Ovary (tissue), 9 donors: ENCODE data around the gene CSNK2B. TPM values are rescaled to one million over a fixed set of nuclear protein-coding genes. Genes with fewer than 3 reads are reported as not detected.
A peak's percentile ranks its signal among the peaks of the same experiment; 100 is the strongest.

Source experiments
- DNase-seq, 5 donors: peaks; one replicate each; pipeline ENCODE4 v3.0.0-alpha.2; 2019 to 2020
- H3K27ac ChIP-seq, 2 donors: fragments of 200-600 bp; one replicate each; pipeline versions ENCODE4 v1.5.1 to v1.8.0; 2019 to 2022
- H3K27me3 ChIP-seq: fragments of 200-600 bp; one replicate; pipeline ENCODE4 v1.8.0; 2022
- H3K36me3 ChIP-seq: fragments of 200-600 bp; sonication (generic); one replicate; pipeline ENCODE4 v1.5.1; 2019
- H3K4me1 ChIP-seq: one replicate; pipeline ENCODE4 v1.8.1; 2013; ENCODE audit warnings: mild to moderate bottlenecking, moderate library complexity; ENCODE audit not compliant: insufficient read depth
- H3K4me3 ChIP-seq: fragments of 200-600 bp; sonication (generic); one replicate; pipeline ENCODE4 v1.5.1; 2017
- H3K9me3 ChIP-seq, 2 donors: fragments of 200-600 bp in 1 of 2; sonication (generic) in 1 of 2; one replicate each; pipeline versions ENCODE4 v1.5.1 to v1.8.1; 2013 to 2019; ENCODE audit warnings: mild to moderate bottlenecking in 1 of 2, moderate library complexity in 1 of 2
- EP300 ChIP-seq: sonication (generic); formaldehyde crosslinking; IDR thresholded peaks from one replicate; pipeline ENCODE4 v1.6.1; 2017; ENCODE audit warnings: antibody characterized with exemption
- POLR2A ChIP-seq: fragments of 450-650 bp; IDR thresholded peaks from one replicate; pipeline ENCODE4 v1.6.1; 2017; ENCODE audit warnings: antibody characterized with exemption, mild to moderate bottlenecking, moderate library complexity
- WGBS, 3 donors: extraction: QIAGEN DNeasy Blood & Tissue Kit in 1 of 3; methylation state at CpG; one replicate each; pipeline versions ENCODE4 v1.1.5 to v1.1.7; 2013 to 2017; 5-methylcytosine and 5-hydroxymethylcytosine counted together
- intact Hi-C, 4 donors: fragments of 100-400 bp; cut with DNase I; formaldehyde crosslinking; loops; one replicate each; pipeline versions ENCODE4 v1.11.0 to v1.15.1; 2022 to 2023
- polyA plus RNA-seq, 2 donors: library from polyadenylated mRNA; stranded (reverse); fragments of 200-250 nt in 1 of 2; fragments of 350-450 nt in 1 of 2; fragmentation: Illumina TruSeq in 1 of 2; extraction: RNeasy Lipid Tissue Mini Kit (QIAGEN cat#74804) in 1 of 2; gene quantifications; one replicate each; pipeline ENCODE4 v1.2.3, GENCODE V29; 2013 to 2014
- total RNA-seq, 7 donors: library from RNA; depleted of rRNA in 2 of 7; stranded (reverse); fragments of >200 nt in 2 of 7; fragmentation: NEBNext Ultra II Directional in 3 of 7; extraction: Animal tissue kit (Norgen Biotek cat#: 25700) in 3 of 7; gene quantifications; one replicate each; pipeline versions ENCODE4 v1.1.0 to v1.2.4, GENCODE V29; 2016 to 2023
- TF ChIP-seq, protein P1 (sequence below), 3 donors: fragments of 450-650 bp in 2 of 3; fragments of 200-600 bp in 1 of 3; IDR thresholded peaks; one replicate each; pipeline versions ENCODE4 v1.5.1 to v1.8.0; 2016 to 2022; ENCODE audit warnings: antibody characterized with exemption in 3 of 3, mild to moderate bottlenecking in 1 of 3
- donor health status: DM: no; HTN: no; CAD: no; lungs with moderate emphysema.
- donor health status: DM: no; HTN: no; CAD: no.
- donor health status: Bipolar disorder and iron deficiency.
- donor health status: DM: yes; HTN: yes; CAD: no.
- donor health status: DM: no; HTN: no; CAD: no.
- donor health status: DM: yes; HTN: yes; CAD: no.

Gene CSNK2B
- total and polyA plus RNA-seq, 9 donors: 120 to 258 (median 144) TPM

DNA sequence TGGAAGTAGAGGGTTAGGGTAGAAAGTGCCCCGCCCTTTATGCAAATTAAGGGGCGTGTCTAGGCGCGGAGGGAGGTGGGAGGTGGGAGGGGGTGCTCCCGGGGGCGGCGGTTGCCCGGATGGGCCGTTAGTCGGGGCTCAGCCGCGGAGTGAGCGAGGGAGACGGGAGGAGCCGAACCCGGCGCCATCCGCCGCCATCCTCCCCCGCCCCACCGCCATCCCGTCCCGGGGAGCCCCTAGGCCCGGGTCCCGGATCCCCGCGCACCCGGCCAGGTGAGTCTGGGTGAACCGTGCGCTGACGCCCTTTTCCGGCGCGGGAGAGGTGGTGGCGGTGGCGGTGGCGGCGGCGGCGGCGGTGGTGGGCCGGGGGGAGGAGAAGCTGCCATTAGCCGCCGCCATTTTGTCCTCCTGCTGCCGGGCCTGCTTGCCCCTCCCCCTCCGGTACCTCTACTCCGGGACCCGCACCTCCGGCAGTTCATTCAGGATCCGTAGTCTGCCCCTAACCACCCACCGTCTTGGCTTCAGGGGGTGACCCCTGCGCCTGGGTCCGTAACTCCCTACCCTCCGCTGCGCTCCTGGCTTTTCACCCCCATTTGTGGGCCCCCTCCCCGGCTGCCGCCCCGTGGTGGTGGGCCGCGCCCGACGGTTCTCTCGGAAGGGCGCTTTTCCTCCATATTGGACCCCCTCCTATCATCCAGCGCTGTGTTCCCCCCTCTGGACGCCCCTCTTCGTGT is 45.1 kb upstream of the CSNK2B start, which contains the start of gene PRRC2A:
Gene PRRC2A, plus strand, starts transcription at position 130 of the 734 bp plus-strand sequence. CDS start 2,075 bp downstream, outside the sequence.
- Histone ChIP-seq H3K4me3 (peak within 1 kb of the TSS; percentile 82), H3K27me3 (no peaks in the 10 kb centered on the region), H3K27ac (peak within 1 kb of the TSS; percentile 96 to 98), H3K9me3 (no peaks in the 10 kb centered on the region), H3K4me1 (peaks cover 1% of the 10 kb centered on the region), H3K36me3 (no peaks in the 10 kb centered on the region)
- DNase-seq: peak in 4 of 5 donors; percentile 83 to 96 (median 96)
- TF ChIP-seq EP300 (no peak), POLR2A (peak; percentile 65)
- TF ChIP-seq, protein P1, sequence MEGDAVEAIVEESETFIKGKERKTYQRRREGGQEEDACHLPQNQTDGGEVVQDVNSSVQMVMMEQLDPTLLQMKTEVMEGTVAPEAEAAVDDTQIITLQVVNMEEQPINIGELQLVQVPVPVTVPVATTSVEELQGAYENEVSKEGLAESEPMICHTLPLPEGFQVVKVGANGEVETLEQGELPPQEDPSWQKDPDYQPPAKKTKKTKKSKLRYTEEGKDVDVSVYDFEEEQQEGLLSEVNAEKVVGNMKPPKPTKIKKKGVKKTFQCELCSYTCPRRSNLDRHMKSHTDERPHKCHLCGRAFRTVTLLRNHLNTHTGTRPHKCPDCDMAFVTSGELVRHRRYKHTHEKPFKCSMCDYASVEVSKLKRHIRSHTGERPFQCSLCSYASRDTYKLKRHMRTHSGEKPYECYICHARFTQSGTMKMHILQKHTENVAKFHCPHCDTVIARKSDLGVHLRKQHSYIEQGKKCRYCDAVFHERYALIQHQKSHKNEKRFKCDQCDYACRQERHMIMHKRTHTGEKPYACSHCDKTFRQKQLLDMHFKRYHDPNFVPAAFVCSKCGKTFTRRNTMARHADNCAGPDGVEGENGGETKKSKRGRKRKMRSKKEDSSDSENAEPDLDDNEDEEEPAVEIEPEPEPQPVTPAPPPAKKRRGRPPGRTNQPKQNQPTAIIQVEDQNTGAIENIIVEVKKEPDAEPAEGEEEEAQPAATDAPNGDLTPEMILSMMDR (IDR thresholded peaks at IDR 0.05): no peak
- WGBS, 3 donors: 1% methylated on average over 26 to 67 of the region's 67 CpGs
- intact Hi-C loops: loop anchor here in 2 of 4 donors (2.0 to 5.0 kb wide), 2 partner anchors 32 to 1653 kb away; partner anchors contain the start of gene BAG6 (in 1 of the 2)

DNA sequence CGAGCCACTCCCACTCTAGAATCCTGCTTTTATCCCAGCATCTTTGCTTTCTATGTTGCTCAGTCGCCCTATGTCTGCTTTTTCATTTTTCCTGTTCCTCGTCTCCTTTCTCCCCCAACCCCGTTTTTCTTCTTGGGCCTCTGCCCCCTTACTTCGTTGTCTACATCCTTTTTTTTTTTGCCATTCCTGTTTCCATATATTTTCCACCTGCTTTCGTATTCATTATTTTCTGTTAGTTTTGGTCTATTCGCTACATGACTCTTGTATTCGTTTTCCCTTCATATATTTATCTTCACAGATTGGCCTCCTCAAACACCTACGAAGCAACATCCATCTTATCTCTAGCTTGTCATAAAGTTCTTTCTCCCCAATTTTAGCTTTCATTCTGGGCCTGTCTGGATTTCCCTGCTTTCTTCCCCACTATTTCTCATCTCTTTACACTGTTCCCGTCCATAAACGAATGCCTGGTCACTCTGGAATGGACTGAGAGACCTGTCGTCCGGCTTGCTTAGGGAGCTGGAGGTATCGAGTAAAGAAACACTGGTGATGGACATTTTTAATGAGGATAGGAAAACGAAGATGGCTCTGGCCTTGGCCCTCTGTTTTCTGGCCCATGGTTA is 44.5 kb upstream of the CSNK2B start:
- Histone ChIP-seq H3K4me1 (peaks cover 1% of the 10 kb centered on the region), H3K27me3 (no peaks in the 10 kb centered on the region), H3K4me3 (peak overlapping the region; percentile 82), H3K36me3 (no peaks in the 10 kb centered on the region), H3K27ac (peak overlapping the region; percentile 96 to 98), H3K9me3 (no peaks in the 10 kb centered on the region)
- intact Hi-C loops: loop anchor here in 2 of 4 donors (2.0 to 5.0 kb wide), 2 partner anchors 31 to 1654 kb away; partner anchors contain the start of gene BAG6 (in 1 of the 2)
- 2 to 4% (median 2%) methylated on average over 15 of the region's 15 CpGs for WGBS, 3 donors
- TF ChIP-seq, protein P1 (IDR thresholded peaks at IDR 0.05): no peak
- TF ChIP-seq POLR2A: no peak
- no peak for TF ChIP-seq EP300
- no peak for DNase-seq

DNA sequence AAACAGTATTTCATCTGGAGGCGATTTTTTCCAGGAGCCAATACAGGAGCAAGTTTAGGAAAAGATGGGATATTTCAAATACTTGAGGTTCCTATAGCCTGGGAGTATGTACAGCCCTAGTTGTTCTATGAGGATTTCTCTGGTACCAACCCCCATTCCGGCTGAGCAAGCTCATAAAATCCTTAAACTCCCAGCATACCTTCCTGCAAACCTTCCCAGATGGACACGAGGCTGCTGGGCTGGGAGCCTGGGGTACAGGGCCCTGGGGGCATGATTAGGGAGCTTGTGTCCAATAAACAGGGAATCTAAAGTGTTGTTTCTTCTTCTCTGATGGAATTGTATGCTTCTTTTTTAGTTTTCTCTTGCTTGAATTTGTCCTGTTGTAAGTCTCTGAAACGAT is 43.9 kb upstream of the CSNK2B start:
- no peaks in the 10 kb centered on the region for H3K36me3 ChIP-seq
- peaks cover 1% of the 10 kb centered on the region for H3K4me1 ChIP-seq
- WGBS, 3 donors: 10 to 15% (median 13%) methylated on average over 4 of the region's 4 CpGs
- H3K9me3 ChIP-seq: no peaks in the 10 kb centered on the region
- intact Hi-C loops: loop anchor here in 2 of 4 donors (2.0 to 5.0 kb wide), 2 partner anchors 31 to 1655 kb away; partner anchors contain the start of gene BAG6 (in 1 of the 2)
- H3K4me3 ChIP-seq: peak overlapping the region; percentile 82
- DNase-seq: no peak
- TF ChIP-seq EP300: no peak
- TF ChIP-seq, protein P1 (IDR thresholded peaks at IDR 0.05): no peak
- no peak for TF ChIP-seq POLR2A
- no peaks in the 10 kb centered on the region for H3K27me3 ChIP-seq
- peak overlapping the region in 1 of 2 donors; percentile 98 for H3K27ac ChIP-seq

GRCh38 chr6:31622684-31623091 is 43.2 kb upstream of the CSNK2B start:
- intact Hi-C loops: loop anchor here in 1 of 4 donors (5.0 kb wide), 1 partner anchor 1655 kb away; no protein-coding TSS in a partner anchor
- TF ChIP-seq, protein P1 (IDR thresholded peaks at IDR 0.05): no peak
- TF ChIP-seq EP300: no peak
- no peak for TF ChIP-seq POLR2A
- Histone ChIP-seq H3K27me3 (no peaks in the 10 kb centered on the region), H3K4me1 (peaks cover 1% of the 10 kb centered on the region), H3K9me3 (no peaks in the 10 kb centered on the region), H3K27ac (peak overlapping the region in 1 of 2 donors; percentile 98), H3K4me3 (no peak overlapping the region), H3K36me3 (no peaks in the 10 kb centered on the region)
- DNase-seq: no peak
- WGBS, 3 donors: 32 to 54% (median 33%) methylated on average over 10 of the region's 10 CpGs
